Natural killer cell (primary cell): ENCODE measurements around the gene ZNF593OS. TPM values are rescaled to one million over a fixed set of nuclear protein-coding genes. Genes with fewer than 3 reads are reported as not detected.
A peak's percentile ranks its signal among the peaks of the same experiment; 100 is the strongest.

ENCODE experiments used
- ATAC-seq, 3 donors: fragments of 150-1000 bp in 2 of 3; fragments of 200-7000 bp in 1 of 3; cut with Tn5 transposase; 1 replicate in 1 of 3; 2 replicates in 2 of 3; pipeline ENCODE4 v1.10.0; 2021; ENCODE audit warnings: mild to moderate bottlenecking in 2 of 3, moderate library complexity in 2 of 3
- DNase-seq, 2 donors: peaks; one replicate each; pipeline versions ENCODE4 v3.0.0 to v3.0.0-alpha.2; 2013 to 2021; ENCODE audit warnings: mixed read lengths in 1 of 2
- H3K27ac ChIP-seq: one replicate; pipeline ENCODE4 v1.5.1; 2013; ENCODE audit warnings: mild to moderate bottlenecking, low read length
- H3K27me3 ChIP-seq: one replicate; pipeline ENCODE4 v1.6.1; 2013; ENCODE audit warnings: low read length; ENCODE audit not compliant: control insufficient read depth, insufficient read depth
- H3K36me3 ChIP-seq: one replicate; pipeline ENCODE4 v1.6.1; 2013; ENCODE audit warnings: low read length; ENCODE audit not compliant: control insufficient read depth, insufficient read depth
- H3K4me1 ChIP-seq: one replicate; pipeline ENCODE4 v1.6.1; 2013; ENCODE audit warnings: low read length; ENCODE audit not compliant: control insufficient read depth, insufficient read depth
- H3K4me3 ChIP-seq: one replicate; pipeline ENCODE4 v1.5.1; 2013; ENCODE audit warnings: low read length
- H3K9me3 ChIP-seq: one replicate; pipeline ENCODE4 v1.6.1; 2013; ENCODE audit warnings: low read length; ENCODE audit not compliant: control insufficient read depth, insufficient read depth
- H3K27ac Mint-ChIP-seq, 2 donors: one replicate each; pipeline ENCODE4 v1.8.0; 2022; ENCODE audit warnings: mild to moderate bottlenecking in 2 of 2, mixed read lengths in 2 of 2, moderate library complexity in 1 of 2
- H3K27me3 Mint-ChIP-seq, 2 donors: one replicate each; pipeline ENCODE4 v1.8.0; 2022; ENCODE audit warnings: low read depth in 2 of 2, mixed read lengths in 2 of 2
- H3K36me3 Mint-ChIP-seq: one replicate; pipeline ENCODE4 v1.8.0; 2022; ENCODE audit warnings: mixed read lengths
- H3K4me1 Mint-ChIP-seq, 2 donors: one replicate each; pipeline ENCODE4 v1.8.0; 2022; ENCODE audit warnings: mixed read lengths in 2 of 2
- H3K4me3 Mint-ChIP-seq: one replicate; pipeline ENCODE4 v1.8.0; 2022; ENCODE audit warnings: mild to moderate bottlenecking, moderate library complexity, mixed read lengths
- H3K9me3 Mint-ChIP-seq, 2 donors: one replicate each; pipeline ENCODE4 v1.8.0; 2022; ENCODE audit warnings: mixed read lengths in 2 of 2
- CTCF ChIP-seq: fragments of 200-600 bp; IDR thresholded peaks from one replicate; pipeline ENCODE4 v1.8.0; 2022; ENCODE audit warnings: antibody characterized with exemption
- WGBS: methylation state at CpG from one replicate; pipeline ENCODE4 v1.1.7; 2013; ENCODE audit warnings: missing lambda C conversion rate; ENCODE audit not compliant: insufficient coverage; 5-methylcytosine and 5-hydroxymethylcytosine counted together
- intact Hi-C: fragments of 100-400 bp; cut with micrococcal nuclease; formaldehyde crosslinking; loops from one replicate; pipeline ENCODE4 v1.14.2; 2022
- total RNA-seq, 4 donors: library from RNA; stranded (reverse); fragments of 120-200 nt in 1 of 4; gene quantifications; one replicate each; pipeline versions ENCODE4 v1.2.3 to v1.2.4, GENCODE V29; 2013 to 2022

The ZNF593OS gene
- total RNA-seq, 3 donors from 2014 or later (not counting 1 experiment from before 2014, with no cell fraction given), result not detected

- H3K27me3 ChIP-seq, result peaks cover 21% of the 10 kb centered on the region
- ATAC-seq (no peak), DNase-seq (no peak)
- intact Hi-C loops, result no loop called here
- Mint-ChIP-seq H3K27ac (no peak overlapping the region), H3K36me3 (no peaks in the 10 kb centered on the region), H3K4me1 (peaks cover 0 to 9% of the 10 kb centered on the region in 2 donors), H3K4me3 (no peak overlapping the region), H3K9me3 (no peaks in the 10 kb centered on the region), H3K27me3 (peaks cover 34 to 37% of the 10 kb centered on the region in 2 donors)
- H3K4me1 ChIP-seq, result peaks cover 17% of the 10 kb centered on the region
- no peaks in the 10 kb centered on the region for H3K9me3 ChIP-seq
- TF ChIP-seq CTCF, result no peak
- WGBS, result 89% methylated on average over 5 of the region's 5 CpGs
- no peaks in the 10 kb centered on the region for H3K36me3 ChIP-seq
- H3K4me3 ChIP-seq, result no peak overlapping the region
- H3K27ac ChIP-seq, result no peak overlapping the region
Measured at GRCh38 chr1:26158271-26158907, 13.2 kb downstream of the ZNF593OS start.

GRCh38 chr1:26156285-26157038, 15.2 kb downstream of the ZNF593OS start:
- TF ChIP-seq CTCF, result no peak
- peaks cover 29 to 37% of the 10 kb centered on the region in 2 donors for H3K27me3 Mint-ChIP-seq
- WGBS, result 26% methylated on average over 12 of the region's 12 CpGs

GRCh38 chr1:26155370-26156284, 16.0 kb downstream of the ZNF593OS start:
- Histone ChIP-seq H3K9me3 (no peaks in the 10 kb centered on the region), H3K4me3 (no peak overlapping the region), H3K27ac (no peak overlapping the region), H3K4me1 (peaks cover 4% of the 10 kb centered on the region), H3K36me3 (no peaks in the 10 kb centered on the region), H3K27me3 (peaks cover 12% of the 10 kb centered on the region)
- no peak overlapping the region for H3K27ac Mint-ChIP-seq
- no peak for ATAC-seq
- peaks cover 0 to 5% of the 10 kb centered on the region in 2 donors for H3K4me1 Mint-ChIP-seq
- H3K9me3 Mint-ChIP-seq, result no peaks in the 10 kb centered on the region
- no peak overlapping the region for H3K4me3 Mint-ChIP-seq
- 53% methylated on average over 21 of the region's 21 CpGs for WGBS
- no peak for DNase-seq
- peaks cover 32 to 37% of the 10 kb centered on the region in 2 donors for H3K27me3 Mint-ChIP-seq
- intact Hi-C loops, result no loop called here
- TF ChIP-seq CTCF, result no peak
- no peaks in the 10 kb centered on the region for H3K36me3 Mint-ChIP-seq

More at GRCh38 chr1:26156285-26157038, 15.2 kb downstream of the ZNF593OS start:
- no peaks in the 10 kb centered on the region for H3K36me3 ChIP-seq
- intact Hi-C loops, result no loop called here
- Mint-ChIP-seq H3K27ac (no peak overlapping the region), H3K4me3 (no peak overlapping the region), H3K9me3 (no peaks in the 10 kb centered on the region), H3K36me3 (no peaks in the 10 kb centered on the region), H3K4me1 (peaks cover 0 to 5% of the 10 kb centered on the region in 2 donors)
- H3K27me3 ChIP-seq, result peaks cover 12% of the 10 kb centered on the region
- no peak overlapping the region for H3K27ac ChIP-seq
- DNase-seq (no peak), ATAC-seq (peak in 2 of 3 donors; percentile 29 to 53)
- peaks cover 9% of the 10 kb centered on the region for H3K4me1 ChIP-seq
- no peaks in the 10 kb centered on the region for H3K9me3 ChIP-seq
- no peak overlapping the region for H3K4me3 ChIP-seq
